Heart right ventricle (tissue), 16 donors: ENCODE measurements around the gene KRT24. TPM values are rescaled to one million over a fixed set of nuclear protein-coding genes. Genes with fewer than 3 reads are reported as not detected.
A peak's percentile ranks its signal among the peaks of the same experiment; 100 is the strongest.

ENCODE experiments used
- ATAC-seq, 8 donors: fragments of 200-7000 bp; cut with Tn5 transposase; one replicate each; pipeline ENCODE4 v1.9.1; 2020; ENCODE audit warnings: mild to moderate bottlenecking in 8 of 8, moderate library complexity in 8 of 8, moderate number of reproducible peaks in 1 of 8
- DNase-seq, 2 donors: peaks; one replicate each; pipeline ENCODE4 v3.0.0-alpha.2; 2020
- H3K27ac ChIP-seq, 10 donors: fragments of 200-600 bp; sonication (generic) in 2 of 10; one replicate each; pipeline versions ENCODE4 v1.5.0 to v1.8.0; 2020 to 2022; ENCODE audit warnings: mild to moderate bottlenecking in 3 of 10
- H3K27me3 ChIP-seq, 7 donors: fragments of 200-600 bp; one replicate each; pipeline ENCODE4 v1.8.0; 2021 to 2022; ENCODE audit warnings: mild to moderate bottlenecking in 2 of 7
- H3K36me3 ChIP-seq, 9 donors: fragments of 200-600 bp; sonication (generic) in 1 of 9; one replicate each; pipeline versions ENCODE4 v1.5.0 to v1.8.0; 2020 to 2022; ENCODE audit warnings: mild to moderate bottlenecking in 2 of 9
- H3K4me1 ChIP-seq, 9 donors: fragments of 200-600 bp; sonication (generic) in 1 of 9; one replicate each; pipeline versions ENCODE4 v1.5.0 to v1.8.0; 2020 to 2022; ENCODE audit warnings: mild to moderate bottlenecking in 4 of 9
- H3K4me3 ChIP-seq, 10 donors: fragments of 200-600 bp; sonication (generic) in 2 of 10; one replicate each; pipeline versions ENCODE4 v1.5.0 to v1.8.0; 2020 to 2022; ENCODE audit warnings: mild to moderate bottlenecking in 7 of 10, moderate library complexity in 2 of 10
- H3K9me3 ChIP-seq, 11 donors: fragments of 200-600 bp in 10 of 11; sonication (generic) in 2 of 11; one replicate each; pipeline versions ENCODE4 v1.5.0 to v1.8.0; 2013 to 2022; ENCODE audit warnings: mild to moderate bottlenecking in 2 of 11, control low read depth in 1 of 11, moderate library complexity in 1 of 11
- CTCF ChIP-seq, 9 donors: fragments of 200-600 bp; sonication (generic) in 2 of 9; IDR thresholded peaks; one replicate each; pipeline versions ENCODE4 v1.5.0 to v1.8.0; 2021 to 2022; ENCODE audit warnings: antibody characterized with exemption in 9 of 9, mild to moderate bottlenecking in 5 of 9, moderate library complexity in 1 of 9
- WGBS, 2 donors: extraction: QIAGEN DNeasy Blood & Tissue Kit; methylation state at CpG; one replicate each; pipeline ENCODE4 v1.1.7; 2013; ENCODE audit warnings: inconsistent platforms in 1 of 2; 5-methylcytosine and 5-hydroxymethylcytosine counted together
- intact Hi-C, 10 donors: fragments of 100-400 bp; cut with DNase I; formaldehyde crosslinking; loops; one replicate each; pipeline versions ENCODE4 v1.11.1 to v1.14.2; 2022
- polyA plus RNA-seq, 2 donors: library from polyadenylated mRNA; stranded (reverse); fragments of 200-250 nt; gene quantifications; one replicate each; pipeline ENCODE4 v1.2.3, GENCODE V29; 2013
- total RNA-seq, 10 donors: library from RNA; stranded (reverse); fragmentation: NEBNext Ultra II Directional in 3 of 10; extraction: Animal tissue kit (Norgen Biotek cat#: 25700) in 3 of 10; gene quantifications; one replicate each; pipeline versions ENCODE4 v1.2.1 to v1.2.4, GENCODE V29; 2021 to 2023
- donor health status: Arrhythmogenic right ventricular cardiomyopathy.
- donor health status: ischemic (EF 13 %, LVEDD 7.1; RV severe dilation, severe dysfunction).
- donor health status: healthy with polysubstance abuse.
- donor health status: DM: no; HTN: yes; CAD: no.
- donor health status: DM: no; HTN: no; CAD: no.
- donor health status: ischemic (EF 25% LVEDD 6.9; RV normal size, moderate dysfunction).
- donor health status: ischemic (EF 25% LVEDD 5.7; RV mildly dilated, moderate dysfunction).
- donor health status: healthy.
- donor health status: DM: yes; HTN: yes; CAD: no.
- donor health status: Ischemic cardiomyopathy.
- donor health status: ischemic (EF 35%, LVEDD 5.7; RV mildly dilated, moderate dysfunction).
- donor health status: nonischemic (EF 11% LVEDD 7.7; RV severe dilation, severe dysfunction).
- donor health status: DM: yes; HTN: yes; CAD: no.
- donor health status: PGD.
- donor health status: ischemic (EF 29% LVEDD 5.4; RV normal size, mild dysfunction).
- donor health status: nonischemic (EF 23%, LVEDD 6.1; RV moderate dilation, normal function).

KRT24 gene
- total and polyA plus RNA-seq, 12 donors = not detected

- no peaks in the 10 kb centered on the region for H3K9me3 ChIP-seq
- intact Hi-C loops = no loop called here
- H3K4me1 ChIP-seq = no peaks in the 10 kb centered on the region
- ATAC-seq (no peak), DNase-seq (no peak)
- H3K36me3 ChIP-seq = no peaks in the 10 kb centered on the region
- H3K27me3 ChIP-seq = peaks cover 0 to 48% (median 9%) of the 10 kb centered on the region in 7 donors
- WGBS, 2 donors = 48% methylated on average over 4 of the region's 4 CpGs
- no peak overlapping the region for H3K4me3 ChIP-seq
- TF ChIP-seq CTCF (IDR thresholded peaks at IDR 0.05) = no peak
- H3K27ac ChIP-seq = no peak overlapping the region
Measured at GRCh38 chr17:40678902-40679522, 24.5 kb downstream of the KRT24 start.

GRCh38 chr17:40675905-40676304, 27.6 kb downstream of the KRT24 start:
- Histone ChIP-seq H3K4me1 (no peaks in the 10 kb centered on the region), H3K27ac (no peak overlapping the region), H3K4me3 (no peak overlapping the region), H3K36me3 (no peaks in the 10 kb centered on the region), H3K9me3 (no peaks in the 10 kb centered on the region), H3K27me3 (peaks cover 0 to 52% (median 9%) of the 10 kb centered on the region in 7 donors)
- DNase-seq (no peak), ATAC-seq (no peak)
- intact Hi-C loops = no loop called here
- no peak for TF ChIP-seq CTCF (IDR thresholded peaks at IDR 0.05)
- WGBS, 2 donors = 86 to 88% methylated on average over 4 of the region's 4 CpGs

GRCh38 chr17:40672654-40673053, 30.9 kb downstream of the KRT24 start:
- 92 to 95% methylated on average over 2 of the region's 2 CpGs for WGBS, 2 donors
- Histone ChIP-seq H3K27ac (no peak overlapping the region), H3K36me3 (no peaks in the 10 kb centered on the region), H3K27me3 (peaks cover 0 to 48% (median 9%) of the 10 kb centered on the region in 7 donors), H3K4me3 (no peak overlapping the region), H3K9me3 (peaks cover 0 to 3% (median 0%) of the 10 kb centered on the region in 11 donors), H3K4me1 (no peaks in the 10 kb centered on the region)
- no peak for DNase-seq
- intact Hi-C loops = no loop called here
- no peak for ATAC-seq
- no peak for TF ChIP-seq CTCF (IDR thresholded peaks at IDR 0.05)

- no peak for DNase-seq
- H3K9me3 ChIP-seq = peaks cover 0 to 3% (median 0%) of the 10 kb centered on the region in 11 donors
- no peak overlapping the region for H3K4me3 ChIP-seq
- peak overlapping the region in 1 of 10 donors; percentile 48 for H3K27ac ChIP-seq
- peaks cover 0 to 50% (median 12%) of the 10 kb centered on the region in 7 donors for H3K27me3 ChIP-seq
- H3K4me1 ChIP-seq = no peaks in the 10 kb centered on the region
- no peaks in the 10 kb centered on the region for H3K36me3 ChIP-seq
- no peak for ATAC-seq
- WGBS, 2 donors = 51 to 53% methylated on average over 4 of the region's 4 CpGs
- TF ChIP-seq CTCF (IDR thresholded peaks at IDR 0.05) = no peak
- intact Hi-C loops = no loop called here
Measured at GRCh38 chr17:40671282-40671681, 32.3 kb downstream of the KRT24 start.
